Activated CD4-positive, alpha-beta T cell treated with anti-CD3 and anti-CD28 coated beads, Interleukin-2, Interleukin-6, amounts not matched to agents 100 ng/mL and 50 ng/mL, durations not matched to agents 16 hours and 8 hours (primary cell): ENCODE data around the gene SLC5A9.
"Not testable (repeated sequence)": the region's sequence is repeated elsewhere in the genome, so short reads cannot be mapped to it uniquely, and the experiment has no call there.

ENCODE experiments used
- DNase-seq: peaks from one replicate; pipeline ENCODE4 v3.0.0-alpha.2; 2020

Gene SLC5A9

DNA sequence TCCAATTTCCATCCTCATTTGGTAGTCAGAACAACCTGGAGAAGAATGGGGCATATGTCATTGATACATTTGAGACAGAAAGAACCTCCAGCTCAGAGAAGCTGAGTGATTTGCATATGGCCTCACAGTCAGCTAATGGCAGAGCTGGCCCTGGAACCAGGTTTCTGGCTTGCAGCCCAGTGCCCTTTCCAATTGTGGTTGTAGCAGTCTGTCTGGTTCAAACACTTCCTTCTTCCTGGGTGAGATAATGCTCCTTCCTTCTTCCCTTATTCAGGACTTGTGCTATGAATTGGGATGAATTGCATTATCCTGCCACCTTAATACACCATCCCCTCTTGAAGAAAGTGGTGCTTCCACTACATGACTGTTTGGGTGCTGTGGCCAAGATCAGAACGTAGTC lies 24.2 kb downstream of the SLC5A9 start:
- DNase-seq = no peak

- no peak for DNase-seq
These were observed 25.8 kb downstream of the SLC5A9 start for GRCh38 chr1:48248356-48248755.

DNA sequence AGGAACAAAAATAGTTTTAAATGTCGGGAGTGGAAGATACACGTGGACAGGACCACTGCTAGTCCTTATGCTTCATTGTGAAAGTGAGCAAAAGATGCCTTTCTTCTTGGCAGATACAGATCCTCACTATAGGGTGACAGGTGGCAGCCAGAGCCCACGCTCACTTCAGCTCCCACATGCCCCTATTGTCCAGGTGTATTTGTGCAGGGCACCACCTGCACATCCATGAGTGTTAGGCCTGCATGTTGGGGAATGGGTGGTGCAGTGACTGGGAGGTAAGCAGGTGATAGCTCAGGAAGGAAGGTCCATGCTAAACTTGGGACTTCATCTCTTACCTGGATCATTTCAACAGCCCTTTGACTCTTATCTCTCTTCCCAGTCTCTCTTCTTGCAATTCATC lies 27.4 kb downstream of the SLC5A9 start:
- no peak for DNase-seq

DNA sequence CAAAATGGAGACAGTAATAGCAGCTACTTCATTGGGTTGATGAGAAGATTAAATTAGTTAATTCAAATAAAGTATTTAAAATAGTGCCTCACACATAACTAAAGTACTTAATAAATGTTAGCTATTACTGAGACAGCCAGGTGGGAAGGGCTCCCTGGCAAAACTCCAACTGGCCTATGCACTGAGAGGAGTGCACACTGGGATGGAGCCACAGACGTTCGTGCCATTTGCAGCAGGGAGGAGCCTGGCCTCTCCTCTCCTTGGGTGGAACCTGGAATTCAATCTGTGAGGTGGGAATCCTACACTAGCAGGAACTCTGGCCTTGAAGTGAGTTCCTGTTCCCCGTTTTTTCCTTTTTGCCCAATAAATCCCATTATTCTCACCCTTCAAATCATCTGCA lies 28.1 kb downstream of the SLC5A9 start:
- no peak for DNase-seq

GRCh38 chr1:48251323-48251722 lies 28.8 kb downstream of the SLC5A9 start:
- no peak for DNase-seq

DNA sequence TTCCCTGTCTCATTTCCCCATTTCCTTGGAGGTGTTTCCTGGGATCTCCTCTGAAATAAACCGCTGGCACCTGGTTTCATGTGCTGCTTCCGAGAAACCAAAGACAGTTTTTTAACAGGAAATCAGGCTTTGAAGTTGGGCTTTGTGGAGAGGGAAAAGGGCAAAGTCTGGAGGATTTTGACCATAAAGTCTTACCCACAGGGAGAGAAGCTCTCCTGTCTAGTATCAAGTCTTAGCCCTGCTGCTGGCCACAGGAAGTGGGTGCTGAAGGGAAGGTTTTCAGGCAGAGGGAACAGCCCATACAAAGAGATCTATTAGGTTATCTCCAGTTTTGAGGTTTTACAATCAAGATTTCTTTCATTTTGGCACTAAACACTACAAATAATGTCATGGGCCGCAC lies 29.3 kb downstream of the SLC5A9 start:
- DNase-seq = no peak

- no peak for DNase-seq
These were observed 31.7 kb downstream of the SLC5A9 start for GRCh38 chr1:48254254-48254653.

DNA sequence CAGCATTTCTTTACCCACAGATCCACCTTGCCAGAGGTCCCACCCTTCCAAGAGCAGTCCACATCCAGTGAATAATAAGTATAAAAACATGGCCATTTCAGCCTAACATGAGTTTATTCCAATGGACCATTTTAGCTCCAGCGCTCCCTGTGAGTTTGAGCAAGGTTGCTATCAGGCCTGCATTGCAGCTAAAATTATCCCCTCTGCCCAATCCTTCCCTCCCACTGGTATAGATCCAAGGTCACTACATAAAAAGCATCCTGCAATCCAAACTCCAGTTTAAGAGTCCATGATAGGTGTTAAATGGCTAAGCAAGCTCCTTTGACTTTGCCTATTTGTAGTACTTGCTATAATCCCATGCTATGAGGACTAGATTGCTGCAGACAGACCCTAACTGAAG lies 35.6 kb downstream of the SLC5A9 start:
- no peak for DNase-seq

DNA sequence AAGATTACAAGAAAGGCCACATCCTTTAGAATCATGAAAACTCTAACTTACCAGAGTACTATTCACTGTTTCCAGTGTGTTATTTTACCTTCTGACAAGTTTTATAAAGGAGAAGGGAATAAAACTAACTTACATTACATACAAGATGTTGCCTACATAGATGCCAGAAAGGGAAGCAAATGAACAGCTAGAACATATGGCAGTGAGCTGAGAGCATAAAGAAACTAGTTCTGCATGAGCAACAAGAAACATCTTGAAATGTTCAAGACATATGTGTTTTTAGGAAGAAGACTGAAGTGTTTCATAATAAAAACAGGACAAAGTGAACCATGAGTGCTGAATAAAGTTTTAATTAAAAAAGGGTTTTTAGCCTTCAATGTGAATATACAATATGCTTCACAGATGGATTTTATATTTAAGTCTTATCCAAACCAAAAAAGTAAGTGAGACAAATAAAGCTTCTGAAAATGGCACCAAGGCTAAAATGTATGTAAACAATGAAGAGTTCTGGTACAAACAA lies 39.4 kb downstream of the SLC5A9 start:
- no peak for DNase-seq

- DNase-seq = no peak
These were observed 40.5 kb downstream of the SLC5A9 start for GRCh38 chr1:48263041-48263440.

GRCh38 chr1:48266576-48266975 lies 44.1 kb downstream of the SLC5A9 start:
- DNase-seq = no peak

GRCh38 chr1:48277437-48277836 lies 54.9 kb downstream of the SLC5A9 start:
- DNase-seq = not testable (repeated sequence)

- not testable (repeated sequence) for DNase-seq
These were observed 59.8 kb downstream of the SLC5A9 start for GRCh38 chr1:48282329-48282728.

DNA sequence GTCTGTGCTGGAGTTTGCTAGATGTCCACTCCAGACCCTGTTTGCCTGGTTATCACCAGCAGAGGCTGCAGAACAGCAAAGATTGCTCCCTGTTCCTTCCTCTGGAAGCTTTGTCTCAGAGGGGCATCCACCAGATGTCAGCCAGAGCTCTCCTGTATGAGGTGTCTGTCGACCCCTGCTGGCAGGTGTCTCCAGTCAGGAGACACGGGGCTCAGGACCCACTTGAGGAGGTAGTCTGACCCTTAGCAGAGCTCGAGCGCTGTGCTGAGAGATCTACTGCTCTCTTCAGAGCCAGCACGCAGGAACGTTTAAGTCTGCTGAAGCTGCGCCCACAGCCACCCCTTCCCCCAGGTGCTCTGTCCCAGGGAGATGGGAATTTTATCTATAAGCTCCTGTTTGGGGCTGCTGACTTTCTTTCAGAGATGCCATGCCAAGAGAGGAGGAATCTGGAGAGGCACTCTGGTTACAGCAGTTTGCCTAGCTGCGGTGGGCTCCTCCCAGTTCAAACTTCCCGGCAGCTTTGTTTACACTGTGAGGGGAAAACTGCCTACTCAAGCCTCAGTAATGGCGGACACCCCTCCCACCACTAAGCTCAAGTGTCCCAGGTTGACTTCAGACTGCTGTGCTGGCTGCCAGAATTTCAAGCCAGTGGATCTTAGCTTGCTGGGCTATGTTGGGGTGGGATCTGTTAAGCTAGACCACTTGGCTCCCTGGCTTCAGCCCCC lies 62.3 kb downstream of the SLC5A9 start:
- DNase-seq = not testable (repeated sequence)

DNA sequence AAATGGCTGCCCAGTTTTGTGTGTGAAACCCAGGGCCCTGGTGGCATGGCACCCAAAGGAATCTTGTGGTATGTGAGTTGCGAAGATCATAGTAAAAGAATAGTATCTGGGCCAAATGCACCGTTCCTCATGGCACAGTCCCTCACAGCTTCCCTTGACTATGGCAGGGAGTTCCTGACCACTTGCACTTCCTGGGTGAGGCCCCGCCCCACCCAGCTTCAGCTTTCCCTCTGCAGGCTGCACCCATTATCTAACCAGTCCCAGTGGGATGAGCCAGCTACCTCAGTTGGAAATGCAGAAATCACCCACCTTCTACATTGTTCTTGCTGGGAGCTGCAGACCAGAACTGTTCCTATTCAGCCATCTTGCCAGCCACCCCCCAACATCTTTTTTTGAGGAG lies 63.0 kb downstream of the SLC5A9 start:
- no peak for DNase-seq

- DNase-seq = no peak
These were observed 68.9 kb downstream of the SLC5A9 start for GRCh38 chr1:48291421-48291820.

- no peak for DNase-seq
These were observed 70.2 kb downstream of the SLC5A9 start for GRCh38 chr1:48292706-48293105.

- DNase-seq = not testable (repeated sequence)
These were observed 71.6 kb downstream of the SLC5A9 start for GRCh38 chr1:48294094-48294493.

DNA sequence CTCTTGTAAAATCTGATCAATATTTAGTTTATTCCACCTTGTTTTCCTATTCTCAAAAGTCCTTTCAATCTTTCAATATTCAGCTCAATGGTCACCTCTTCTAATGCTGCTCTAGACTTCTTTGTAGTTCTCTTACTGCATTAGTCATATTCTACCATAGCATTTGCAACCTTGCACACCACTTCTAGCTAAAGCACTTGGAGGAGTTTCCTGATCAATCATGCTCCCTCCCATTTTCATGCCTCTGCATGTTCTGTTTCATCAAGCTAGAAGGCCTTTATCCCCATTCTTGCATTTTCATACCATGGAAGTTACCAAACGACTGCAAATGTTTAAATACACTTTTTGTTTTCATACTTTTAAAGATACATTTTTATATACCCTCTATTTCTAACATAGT lies 72.1 kb downstream of the SLC5A9 start:
- no peak for DNase-seq
